A549 treated with CORT108297 at 1 μM for 4 hours (cell line): Measurements from ENCODE around the gene EDIL3. TPM values are rescaled to one million over a fixed set of nuclear protein-coding genes. Genes with fewer than 3 reads are reported as not detected.

Source experiments
- total RNA-seq: library from RNA; stranded (reverse); fragments of 200-300 nt; extraction: Qiagen RNA extraction; gene quantifications from 5 replicates; pipeline ENCODE4 v1.2.3, GENCODE V29; 2022

The EDIL3 gene, protein sequence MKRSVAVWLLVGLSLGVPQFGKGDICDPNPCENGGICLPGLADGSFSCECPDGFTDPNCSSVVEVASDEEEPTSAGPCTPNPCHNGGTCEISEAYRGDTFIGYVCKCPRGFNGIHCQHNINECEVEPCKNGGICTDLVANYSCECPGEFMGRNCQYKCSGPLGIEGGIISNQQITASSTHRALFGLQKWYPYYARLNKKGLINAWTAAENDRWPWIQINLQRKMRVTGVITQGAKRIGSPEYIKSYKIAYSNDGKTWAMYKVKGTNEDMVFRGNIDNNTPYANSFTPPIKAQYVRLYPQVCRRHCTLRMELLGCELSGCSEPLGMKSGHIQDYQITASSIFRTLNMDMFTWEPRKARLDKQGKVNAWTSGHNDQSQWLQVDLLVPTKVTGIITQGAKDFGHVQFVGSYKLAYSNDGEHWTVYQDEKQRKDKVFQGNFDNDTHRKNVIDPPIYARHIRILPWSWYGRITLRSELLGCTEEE
- total RNA-seq = 0.15 to 0.48 TPM (median 0.21 TPM) in 5 replicates

DNA sequence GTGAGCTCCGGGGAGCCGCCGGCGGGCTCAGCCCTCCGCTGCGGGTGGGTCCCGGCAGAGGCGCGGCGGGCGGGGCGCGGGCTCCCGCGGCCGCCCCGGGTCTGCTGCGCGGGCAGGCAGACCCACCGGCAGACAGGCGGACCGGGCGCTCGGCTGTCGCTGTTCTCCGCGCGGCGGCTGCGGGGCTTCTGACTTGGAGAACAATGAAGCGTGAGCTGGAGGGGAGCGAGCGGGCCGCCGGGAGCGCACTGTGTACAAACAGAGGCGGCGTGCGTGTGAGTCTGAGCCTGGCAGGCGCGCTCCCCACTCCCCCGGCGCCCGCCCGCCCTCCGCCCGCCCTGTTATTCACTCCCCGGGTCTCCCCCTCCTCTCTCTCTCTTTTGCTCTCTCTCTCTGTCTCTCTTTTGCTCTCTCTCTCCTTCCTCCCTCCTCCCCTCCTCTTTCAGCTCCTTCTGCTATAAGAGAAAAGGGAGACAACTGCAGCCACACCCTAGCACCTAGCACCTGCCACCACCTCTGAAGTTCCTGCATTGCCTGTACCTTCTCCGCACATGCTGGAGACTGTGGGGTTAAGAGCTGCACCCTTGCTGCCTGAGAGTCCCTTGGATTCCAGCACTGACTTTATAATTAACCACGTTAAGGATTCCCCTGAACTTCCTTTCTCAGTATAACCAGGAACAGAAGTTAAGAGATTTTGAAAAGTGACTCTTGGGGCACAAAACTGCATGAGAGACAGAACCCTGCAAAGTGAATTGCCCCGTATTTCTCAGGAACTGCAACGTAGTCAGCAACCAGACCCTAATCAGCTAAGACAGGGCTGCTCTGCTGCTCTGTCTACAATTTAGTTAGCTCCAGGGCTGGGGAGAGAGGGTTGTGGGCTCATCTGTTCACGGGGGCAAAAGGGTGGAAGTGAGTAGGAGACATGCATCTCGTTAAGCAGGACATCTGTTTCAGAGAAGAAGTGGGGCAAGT lies at the start of gene EDIL3:
EDIL3 (minus strand) TSS at position 277 of the 972 bp plus-strand sequence. CDS start 506 bp downstream, outside the sequence.

